Nucleus accumbens (tissue), 56 donors: ENCODE results near the gene AGAP2.
"Not testable (repeated sequence)": the region's sequence is repeated elsewhere in the genome, so short reads cannot be mapped to it uniquely, and the experiment has no call there.

Experiments used
- DNase-seq, 56 donors: peaks; one replicate each; lab custom pipeline; 2025; lab: John Stamatoyannopoulos, UW

The AGAP2 gene

DNA sequence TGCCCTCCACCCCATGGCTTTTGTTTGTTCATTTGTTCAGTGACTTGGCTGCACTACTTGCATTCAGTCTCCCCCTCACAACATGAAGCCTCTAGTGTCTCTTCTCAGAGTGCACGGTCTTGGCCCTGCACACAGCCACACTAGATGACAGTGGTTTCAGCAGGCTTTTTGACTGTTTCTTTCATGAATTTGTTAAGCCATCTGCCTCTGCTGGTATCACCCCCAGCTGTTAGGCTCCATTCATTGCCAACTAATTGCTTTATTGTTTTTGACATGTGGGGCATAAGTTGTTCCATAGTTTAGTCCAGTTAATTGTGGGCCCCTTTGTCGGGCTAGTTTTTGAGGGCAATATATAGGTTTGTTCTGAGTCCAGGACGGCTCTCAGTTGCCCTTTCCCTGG lies 25.8 kb downstream of the AGAP2 start:
- peak in 4 of 56 donors; percentile 10 to 44 (median 29) for DNase-seq

- DNase-seq, result no peak
These were observed 30.2 kb downstream of the AGAP2 start for GRCh38 chr12:57708296-57708695.

GRCh38 chr12:57707250-57707649 lies 31.3 kb downstream of the AGAP2 start:
- DNase-seq, result no peak

- DNase-seq, result no peak
These were observed 38.2 kb downstream of the AGAP2 start for GRCh38 chr12:57700317-57700716.

- DNase-seq, result no peak
These were observed 40.1 kb downstream of the AGAP2 start for GRCh38 chr12:57698414-57698813.

DNA sequence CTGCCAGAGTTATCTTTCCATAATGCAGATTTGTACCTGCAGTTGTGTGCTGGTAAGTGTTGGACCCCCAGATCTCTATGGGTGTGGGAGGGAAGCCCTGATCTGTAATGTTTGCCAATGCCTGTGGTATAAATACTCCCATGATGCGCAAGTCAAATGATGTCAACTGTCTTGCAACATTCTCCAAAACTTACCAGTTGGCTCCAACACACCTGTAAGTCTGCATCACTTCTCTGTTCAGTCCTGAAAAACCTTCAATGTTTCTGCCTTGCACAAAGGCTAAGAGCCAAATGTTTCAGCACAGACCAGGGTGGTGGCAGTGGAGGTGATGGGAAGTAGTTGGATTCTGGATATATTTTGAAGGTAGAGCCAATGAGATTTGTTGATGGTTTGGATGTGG lies 41.5 kb downstream of the AGAP2 start:
- no peak for DNase-seq

- no peak for DNase-seq
These were observed 42.6 kb downstream of the AGAP2 start for GRCh38 chr12:57695770-57696432.

- DNase-seq, result peak in 5 of 56 donors; percentile 3 to 41 (median 26)
These were observed 44.0 kb downstream of the AGAP2 start for GRCh38 chr12:57694459-57695019.

DNA sequence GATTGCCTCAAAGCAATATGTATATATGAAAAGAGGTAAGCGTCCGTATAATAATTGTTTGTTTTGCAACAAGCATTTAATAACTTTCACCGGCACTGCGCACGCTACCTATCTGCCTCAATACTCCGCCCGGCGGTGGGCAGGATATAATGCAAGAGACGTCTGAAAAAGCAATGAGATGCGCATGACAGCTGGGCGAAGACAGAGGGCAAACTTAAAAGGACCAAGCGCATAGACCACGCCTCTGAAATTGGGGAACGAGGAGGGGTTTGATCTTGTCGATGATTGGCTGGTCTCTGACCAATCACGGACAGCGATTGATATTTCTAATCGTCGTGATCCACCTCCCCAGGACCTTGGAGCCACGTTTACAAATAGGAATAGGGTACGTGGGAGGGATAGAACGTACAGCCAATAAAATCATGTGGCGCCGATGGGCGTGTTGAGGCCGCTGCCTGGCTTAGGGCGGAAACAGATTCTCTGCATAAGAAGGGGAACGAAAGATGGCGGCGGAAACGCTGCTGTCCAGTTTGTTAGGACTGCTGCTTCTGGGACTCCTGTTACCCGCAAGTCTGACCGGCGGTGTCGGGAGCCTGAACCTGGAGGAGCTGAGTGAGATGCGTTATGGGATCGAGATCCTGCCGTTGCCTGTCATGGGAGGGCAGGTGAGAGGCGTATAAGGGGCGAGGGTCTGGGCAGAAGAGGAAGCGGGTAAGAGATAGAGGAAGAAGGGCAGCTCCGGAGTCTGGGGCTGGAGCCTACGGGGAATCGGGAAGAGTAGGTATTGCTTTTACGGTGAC lies 44.7 kb downstream of the AGAP2 start, which contains the start of gene OS9:
Gene OS9 (plus strand): TSS at position 474 of the 800 bp plus-strand sequence. CDS start 30 bp downstream, at position 504.
- DNase-seq, result peak; percentile 66 to 99 (median 97)

- peak in 4 of 56 donors; percentile 20 to 30 (median 27) for DNase-seq
These were observed 45.3 kb downstream of the AGAP2 start for GRCh38 chr12:57693317-57693658.

DNA sequence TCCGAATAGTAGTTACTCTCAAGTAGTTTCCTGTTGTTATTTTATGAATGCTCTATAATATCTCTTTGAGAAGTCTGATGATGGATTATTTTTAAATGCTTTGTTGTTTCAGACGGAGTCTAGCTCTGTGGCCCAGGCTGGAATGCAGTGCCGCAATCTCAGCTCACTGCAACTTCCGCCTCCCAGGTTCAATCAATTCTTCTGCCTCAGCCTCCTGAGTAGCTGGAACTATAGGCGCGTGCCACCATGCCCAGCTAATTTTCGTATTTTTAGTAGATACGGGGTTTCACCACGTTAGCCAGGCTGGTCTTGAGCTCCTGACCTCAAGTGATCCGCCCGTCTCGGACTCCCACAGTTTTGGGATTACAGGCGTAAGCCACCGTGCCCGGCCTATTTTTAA lies 46.0 kb downstream of the AGAP2 start:
- no peak for DNase-seq

DNA sequence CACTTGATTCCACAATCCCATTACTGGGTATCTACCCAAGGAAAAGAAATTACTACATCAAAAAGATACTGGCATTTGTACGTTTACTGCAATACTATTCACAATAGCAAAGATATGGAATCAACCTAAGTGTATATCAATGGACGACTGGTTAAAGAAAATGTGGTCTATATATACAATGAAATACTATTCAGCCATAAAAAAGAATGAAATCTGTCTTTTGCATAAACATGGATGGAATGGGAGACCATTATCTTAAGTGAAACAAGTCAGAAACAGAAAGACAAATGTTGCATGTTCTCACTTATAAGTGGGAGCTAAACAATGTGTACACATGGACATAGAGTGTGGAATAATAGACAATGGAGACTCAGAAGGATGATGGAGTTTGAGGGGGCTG lies 49.6 kb downstream of the AGAP2 start:
- no peak for DNase-seq

- no peak for DNase-seq
These were observed 50.7 kb downstream of the AGAP2 start for GRCh38 chr12:57687862-57688261.

GRCh38 chr12:57679697-57680096 lies 58.8 kb downstream of the AGAP2 start:
- no peak for DNase-seq

DNA sequence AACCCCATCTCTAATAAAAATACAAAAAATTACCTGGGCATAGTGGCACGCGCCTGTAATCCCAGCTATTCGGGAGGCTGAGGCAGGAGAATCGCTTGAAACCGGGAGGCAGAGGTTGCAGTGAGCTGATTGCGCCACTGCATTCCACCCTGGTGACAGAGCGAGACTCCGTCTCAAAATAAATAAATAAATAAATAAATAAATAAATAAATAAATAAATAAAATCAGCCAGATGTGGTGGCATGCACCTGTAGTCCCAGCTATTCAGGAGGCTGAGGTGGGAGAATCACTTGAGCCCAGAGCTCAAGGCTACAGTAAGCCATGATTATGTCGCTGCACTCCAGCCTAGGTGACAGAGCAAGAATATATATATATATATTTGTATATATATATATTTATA lies 60.6 kb downstream of the AGAP2 start:
- DNase-seq, result not testable (repeated sequence)

DNA sequence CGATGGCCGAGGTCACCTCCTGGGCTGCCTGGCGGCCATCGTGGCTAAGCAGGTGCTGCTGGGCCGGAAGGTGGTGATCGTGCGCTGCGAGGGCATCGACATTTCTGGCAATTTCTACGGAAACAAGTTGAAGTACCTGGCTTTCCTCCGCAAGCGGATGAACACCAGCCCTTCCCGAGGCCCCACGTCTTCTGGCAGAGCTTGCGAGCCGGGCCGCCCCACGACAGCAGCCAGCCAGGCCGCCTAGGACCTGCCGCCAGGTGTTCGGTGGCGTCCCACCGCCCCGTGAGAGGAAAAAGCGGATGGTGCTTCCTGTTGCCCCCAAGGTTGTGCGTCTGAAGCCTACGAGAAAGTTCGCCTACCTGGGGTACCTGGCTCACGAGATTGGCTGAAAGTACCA lies 63.9 kb downstream of the AGAP2 start:
- no peak for DNase-seq
